ENCODE measurements around the gene CNPY4. TPM values are rescaled to one million over a fixed set of nuclear protein-coding genes. Genes with fewer than 3 reads are reported as not detected.

CNPY4 gene
- total RNA-seq, 1 experiment from 2014 or later, result 10.4 TPM

DNA sequence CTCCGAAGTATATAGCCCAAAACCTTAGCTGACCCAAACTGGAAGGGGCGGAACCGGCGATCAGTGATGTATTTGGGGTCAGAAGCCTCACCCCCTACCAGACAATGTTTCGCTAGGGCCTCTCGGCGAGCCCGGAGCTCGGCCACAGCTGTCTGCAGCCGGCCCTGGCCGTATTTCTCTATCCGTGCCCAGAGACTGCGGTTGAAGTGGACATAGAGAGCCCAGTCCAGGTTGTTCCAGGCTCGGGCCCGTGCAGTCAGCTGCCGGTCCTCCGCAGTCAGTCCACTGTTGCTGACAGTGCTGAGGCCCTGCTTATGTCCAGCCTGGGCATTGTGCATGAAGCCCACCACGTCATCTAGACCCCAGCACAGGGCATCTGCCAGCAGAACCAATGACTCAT lies 40.6 kb downstream of the CNPY4 start:
- Mint-ChIP-seq H3K27ac (no peak overlapping the region), H3K9me3 (no peaks in the 10 kb centered on the region), H3K27me3 (ENCODE audit: low read depth) (no peaks in the 10 kb centered on the region; the same call in none of the 2 replicates), H3K4me1 (peaks cover 16 to 24% of the 10 kb centered on the region in 2 experiments), H3K4me3 (0 out of 5 replicates have a peak overlapping the region, but pooled peaks of 1 of the 2 experiments have one; percentile 23), H3K36me3 (ENCODE audit: insufficient read depth in 1 of 3, low read depth in 3 of 3) (peaks cover 9 to 23% (median 23%) of the 10 kb centered on the region in 3 experiments; a peak in 6 of 7 replicates)
- H3K9me3 ChIP-seq (ENCODE audit: control insufficient read depth, low read depth, low read length), result no peaks in the 10 kb centered on the region
- no peak overlapping the region for H3K18ac ChIP-seq (ENCODE audit: insufficient read length, low read depth, low read length)
- no peak overlapping the region for H3T11ph ChIP-seq (ENCODE audit: low read length)
- no CpG with 5 or more reads among the region's 18 CpGs for WGBS (ENCODE audit: extremely low coverage, insufficient read length, low lambda C conversion rate)
- H2BK20ac ChIP-seq (ENCODE audit: low read depth, low read length, poor library complexity, severe bottlenecking), result no peak overlapping the region
- H3K79me1 ChIP-seq (ENCODE audit: insufficient read depth, low read depth, low read length, poor library complexity, severe bottlenecking), result peaks cover 2% of the 10 kb centered on the region
- no peak overlapping the region for H2BK15ac ChIP-seq (ENCODE audit: low read depth, low read length)
- no peaks in the 10 kb centered on the region for H3K79me2 ChIP-seq (ENCODE audit: insufficient read depth, low read length)
- no peak overlapping the region for H4K91ac ChIP-seq (ENCODE audit: insufficient read length, low read depth, low read length)
- peaks cover 10% of the 10 kb centered on the region for H3K23me2 ChIP-seq (ENCODE audit: insufficient read length, low read depth, low read length, poor library complexity, severe bottlenecking)
- DNase-seq, result no peak
- no peak overlapping the region for H2AK5ac ChIP-seq (ENCODE audit: insufficient read length, low read length)
- no peaks in the 10 kb centered on the region for H3K27me3 ChIP-seq (ENCODE audit: insufficient read depth, low read length)
- no peak overlapping the region for H4K8ac ChIP-seq (replicated peaks; ENCODE audit: insufficient read length, low read depth, low read length)
- H2BK12ac ChIP-seq (ENCODE audit: insufficient read length, low read depth, low read length), result no peak overlapping the region
- no peak overlapping the region for H3K9ac ChIP-seq (ENCODE audit: extremely low read depth, insufficient read length, low read length)
- no peak overlapping the region for H2AFZ ChIP-seq (ENCODE audit: low read length)
- no peaks in the 10 kb centered on the region; the same call in 1 of the 2 replicates for H3K4me1 ChIP-seq (ENCODE audit: insufficient read depth, low read length)
- TF ChIP-seq CTCF (conservative IDR thresholded peaks at IDR 0.05), result no peak
- no peak overlapping the region for H4K5ac ChIP-seq (ENCODE audit: insufficient read length, low read depth, low read length)
- no peak overlapping the region for H3K23ac ChIP-seq (ENCODE audit: insufficient read length, low read depth, low read length)
- H3K56ac ChIP-seq (ENCODE audit: insufficient read length, low read depth, low read length), result no peak overlapping the region
- no peak overlapping the region for H2BK5ac ChIP-seq (ENCODE audit: insufficient read length, low read length)
- no peak overlapping the region; the same call in 1 of the 2 replicates for H3K14ac ChIP-seq (ENCODE audit: insufficient read depth, low read length)
- H3K4ac ChIP-seq (ENCODE audit: low read depth, low read length), result no peak overlapping the region
- no peaks in the 10 kb centered on the region for H4K20me1 ChIP-seq (ENCODE audit: control insufficient read depth, insufficient read depth, insufficient read length)
- no peak overlapping the region for H3K27ac ChIP-seq (ENCODE audit: insufficient read length, low read depth, low read length)
- H2BK120ac ChIP-seq (ENCODE audit: low read depth, low read length, poor library complexity, severe bottlenecking), result no peak overlapping the region
- no peak overlapping the region for H3K4me2 ChIP-seq (ENCODE audit: insufficient read depth, insufficient read length, low read length)

Data from H9 (cell line).